KMS-11 (cell line): ENCODE data around the gene PHF20.

Source experiments
- H2AFZ ChIP-seq: fragments of 200-600 bp; sonication (generic); 2 replicates; pipeline ENCODE4 v1.6.1; 2016; ENCODE audit warnings: antibody characterized with exemption, mixed run types, low read depth
- H3K27ac ChIP-seq: fragments of 200-600 bp; sonication (generic); 2 replicates; pipeline ENCODE4 v1.6.1; 2016; ENCODE audit warnings: mild to moderate bottlenecking, mixed run types
- H3K27me3 ChIP-seq: fragments of 200-600 bp; sonication (generic); 2 replicates; pipeline ENCODE4 v1.6.1; 2017; ENCODE audit warnings: mild to moderate bottlenecking, low read depth, mixed run types, moderate library complexity; ENCODE audit not compliant: insufficient read depth
- H3K36me3 ChIP-seq: fragments of 200-600 bp; sonication (generic); 2 replicates; pipeline ENCODE4 v1.6.1; 2017; ENCODE audit warnings: mild to moderate bottlenecking, mixed run types; ENCODE audit not compliant: insufficient read depth
- H3K4me1 ChIP-seq: fragments of 200-600 bp; sonication (generic); 2 replicates; pipeline ENCODE4 v1.6.1; 2016; ENCODE audit warnings: mild to moderate bottlenecking, low read depth, mixed run types; ENCODE audit not compliant: poor library complexity, severe bottlenecking
- H3K4me2 ChIP-seq: fragments of 200-600 bp; sonication (generic); 2 replicates; pipeline ENCODE4 v1.7.0; 2016; ENCODE audit warnings: mild to moderate bottlenecking, mixed run types
- H3K4me3 ChIP-seq: fragments of 200-600 bp; sonication (generic); IDR thresholded peaks from 2 replicates; pipeline ENCODE4 v1.6.1; 2017; ENCODE audit warnings: low read depth, low read length, mixed read lengths; ENCODE audit not compliant: insufficient read depth
- H3K79me2 ChIP-seq: fragments of 200-600 bp; sonication (generic); 2 replicates; pipeline ENCODE4 v1.6.1; 2016; ENCODE audit warnings: low read depth, mixed run types; ENCODE audit not compliant: insufficient read depth
- H3K9ac ChIP-seq: fragments of 200-600 bp; sonication (generic); 2 replicates; pipeline ENCODE4 v1.6.1; 2016; ENCODE audit warnings: mild to moderate bottlenecking, mixed run types
- H4K20me1 ChIP-seq: fragments of 200-600 bp; sonication (generic); 2 replicates; pipeline ENCODE4 v1.6.1; 2016; ENCODE audit warnings: mild to moderate bottlenecking, mixed run types; ENCODE audit not compliant: insufficient read depth
- TF ChIP-seq, protein P1 (sequence below): fragments of 200-600 bp; sonication (generic); conservative IDR thresholded peaks from 2 replicates; pipeline ENCODE4 v1.6.1; 2017; ENCODE audit warnings: low read depth, mild to moderate bottlenecking, antibody characterized with exemption, low read length, moderate library complexity, mixed read lengths

Gene PHF20

DNA sequence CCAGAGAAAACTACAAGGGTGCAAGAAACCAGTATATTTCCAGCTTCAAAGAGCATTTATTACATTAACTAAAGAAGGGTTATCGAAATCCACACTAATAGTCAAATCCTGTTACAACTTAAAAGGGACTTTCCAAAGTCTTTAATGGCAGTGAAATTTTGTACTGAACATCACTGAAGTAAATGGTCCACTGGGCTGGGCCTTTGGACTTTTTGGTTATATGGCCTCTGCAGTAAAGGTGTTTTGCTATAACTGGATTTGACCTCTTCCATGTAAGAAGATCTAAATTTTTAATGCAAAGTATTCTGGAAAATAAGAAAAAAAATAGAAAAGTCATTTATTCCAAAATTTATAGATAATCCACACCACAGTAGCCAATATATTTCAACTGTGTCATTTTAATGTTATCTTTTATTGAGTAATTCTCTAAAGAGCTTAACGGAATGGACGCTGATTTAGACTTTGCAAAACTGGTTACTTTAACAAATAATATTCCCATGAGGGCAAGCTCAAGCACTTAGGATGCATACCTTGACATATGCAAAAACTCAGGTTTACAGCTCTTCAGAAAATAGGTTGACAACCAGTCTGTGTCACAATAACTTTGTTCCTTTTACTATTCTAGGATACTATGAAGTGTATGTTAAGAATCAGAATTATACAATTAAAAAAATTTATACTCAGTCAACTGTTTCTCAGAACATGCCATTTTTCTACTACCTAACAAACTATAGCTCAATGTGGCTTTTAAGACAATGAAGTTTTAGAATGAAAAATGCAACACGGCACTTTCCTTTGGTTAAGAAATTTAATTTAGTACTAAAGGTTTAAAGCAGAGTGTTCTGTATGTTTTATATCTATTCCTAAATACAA, 36.8 kb upstream of the PHF20 start:
- Histone ChIP-seq H3K9ac (no peak overlapping the region), H3K79me2 (peaks cover 100% of the 10 kb centered on the region), H2AFZ (no peak overlapping the region), H3K4me2 (peak overlapping the region; percentile 18), H3K4me3 (no peak overlapping the region), H3K36me3 (peaks cover 81% of the 10 kb centered on the region), H3K4me1 (peaks cover 89% of the 10 kb centered on the region), H3K27me3 (no peaks in the 10 kb centered on the region), H4K20me1 (peaks cover 95% of the 10 kb centered on the region), H3K27ac (no peak overlapping the region; the same call in 1 of the 2 replicates)
- TF ChIP-seq, protein P1, sequence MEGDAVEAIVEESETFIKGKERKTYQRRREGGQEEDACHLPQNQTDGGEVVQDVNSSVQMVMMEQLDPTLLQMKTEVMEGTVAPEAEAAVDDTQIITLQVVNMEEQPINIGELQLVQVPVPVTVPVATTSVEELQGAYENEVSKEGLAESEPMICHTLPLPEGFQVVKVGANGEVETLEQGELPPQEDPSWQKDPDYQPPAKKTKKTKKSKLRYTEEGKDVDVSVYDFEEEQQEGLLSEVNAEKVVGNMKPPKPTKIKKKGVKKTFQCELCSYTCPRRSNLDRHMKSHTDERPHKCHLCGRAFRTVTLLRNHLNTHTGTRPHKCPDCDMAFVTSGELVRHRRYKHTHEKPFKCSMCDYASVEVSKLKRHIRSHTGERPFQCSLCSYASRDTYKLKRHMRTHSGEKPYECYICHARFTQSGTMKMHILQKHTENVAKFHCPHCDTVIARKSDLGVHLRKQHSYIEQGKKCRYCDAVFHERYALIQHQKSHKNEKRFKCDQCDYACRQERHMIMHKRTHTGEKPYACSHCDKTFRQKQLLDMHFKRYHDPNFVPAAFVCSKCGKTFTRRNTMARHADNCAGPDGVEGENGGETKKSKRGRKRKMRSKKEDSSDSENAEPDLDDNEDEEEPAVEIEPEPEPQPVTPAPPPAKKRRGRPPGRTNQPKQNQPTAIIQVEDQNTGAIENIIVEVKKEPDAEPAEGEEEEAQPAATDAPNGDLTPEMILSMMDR: no peak

DNA sequence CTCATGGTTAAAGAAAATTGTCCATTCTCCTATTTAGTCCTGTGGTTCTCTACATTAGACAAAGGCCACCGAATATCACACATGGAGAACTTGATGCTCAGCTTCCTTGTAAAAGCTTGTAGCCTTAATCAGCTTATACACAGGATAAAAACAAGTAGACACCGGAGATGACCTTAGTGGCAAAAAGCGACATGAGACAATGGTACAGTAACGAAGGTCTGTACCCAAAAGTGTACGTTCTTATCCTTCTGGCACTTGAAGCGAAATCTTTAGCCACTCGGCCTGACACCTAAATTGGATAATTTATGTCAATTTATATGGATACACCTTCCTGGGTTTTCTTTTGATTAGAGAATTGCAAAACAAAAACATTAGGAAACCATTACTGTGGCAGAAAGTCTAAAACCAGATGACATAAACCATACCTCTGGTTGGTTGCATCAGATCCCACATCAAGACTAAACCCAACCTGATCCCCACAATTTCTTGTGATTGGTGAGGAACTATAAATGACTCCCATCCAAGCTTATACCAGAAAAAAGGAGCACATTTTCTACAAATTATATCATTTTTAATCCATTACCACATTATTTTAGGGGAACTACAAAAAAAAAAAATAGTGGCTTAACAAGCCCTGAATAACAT, 35.9 kb upstream of the PHF20 start:
- H3K27ac ChIP-seq: no peak overlapping the region
- no peak overlapping the region for H2AFZ ChIP-seq
- TF ChIP-seq, protein P1: no peak
- peak overlapping the region; percentile 5 for H3K4me2 ChIP-seq
- H4K20me1 ChIP-seq: peaks cover 94% of the 10 kb centered on the region
- no peak overlapping the region for H3K9ac ChIP-seq
- no peaks in the 10 kb centered on the region for H3K27me3 ChIP-seq
- peaks cover 90% of the 10 kb centered on the region for H3K4me1 ChIP-seq
- H3K36me3 ChIP-seq: peaks cover 79% of the 10 kb centered on the region; the same call in 1 of the 2 replicates
- H3K4me3 ChIP-seq: no peak overlapping the region
- H3K79me2 ChIP-seq: peaks cover 100% of the 10 kb centered on the region

DNA sequence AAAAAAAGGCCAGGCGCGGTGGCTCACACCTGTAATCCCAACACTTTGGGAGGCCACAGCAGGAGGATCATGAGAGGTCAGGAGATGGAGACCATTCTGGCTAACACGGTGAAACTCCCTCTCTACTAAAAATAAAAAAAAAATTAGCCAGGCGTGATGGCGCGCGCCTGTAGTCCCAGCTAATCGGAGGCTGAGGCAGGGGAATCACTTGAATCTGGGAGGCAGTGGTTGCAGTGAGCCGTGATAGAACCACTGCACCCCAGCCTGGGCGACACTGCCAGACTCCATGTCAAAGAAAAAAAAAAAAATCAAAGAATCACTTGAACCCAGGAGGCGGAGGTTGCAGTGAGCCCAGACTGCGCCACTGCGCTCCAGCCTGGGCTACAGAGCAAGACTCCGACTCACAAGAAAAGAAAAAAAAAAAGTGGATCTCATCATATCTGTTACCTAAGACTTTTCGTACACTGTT, 33.9 kb upstream of the PHF20 start:
- Histone ChIP-seq H3K4me2 (peak overlapping the region; percentile 99; the same call in 1 of the 2 replicates), H3K4me1 (peaks cover 73% of the 10 kb centered on the region)
- TF ChIP-seq, protein P1: no peak

DNA sequence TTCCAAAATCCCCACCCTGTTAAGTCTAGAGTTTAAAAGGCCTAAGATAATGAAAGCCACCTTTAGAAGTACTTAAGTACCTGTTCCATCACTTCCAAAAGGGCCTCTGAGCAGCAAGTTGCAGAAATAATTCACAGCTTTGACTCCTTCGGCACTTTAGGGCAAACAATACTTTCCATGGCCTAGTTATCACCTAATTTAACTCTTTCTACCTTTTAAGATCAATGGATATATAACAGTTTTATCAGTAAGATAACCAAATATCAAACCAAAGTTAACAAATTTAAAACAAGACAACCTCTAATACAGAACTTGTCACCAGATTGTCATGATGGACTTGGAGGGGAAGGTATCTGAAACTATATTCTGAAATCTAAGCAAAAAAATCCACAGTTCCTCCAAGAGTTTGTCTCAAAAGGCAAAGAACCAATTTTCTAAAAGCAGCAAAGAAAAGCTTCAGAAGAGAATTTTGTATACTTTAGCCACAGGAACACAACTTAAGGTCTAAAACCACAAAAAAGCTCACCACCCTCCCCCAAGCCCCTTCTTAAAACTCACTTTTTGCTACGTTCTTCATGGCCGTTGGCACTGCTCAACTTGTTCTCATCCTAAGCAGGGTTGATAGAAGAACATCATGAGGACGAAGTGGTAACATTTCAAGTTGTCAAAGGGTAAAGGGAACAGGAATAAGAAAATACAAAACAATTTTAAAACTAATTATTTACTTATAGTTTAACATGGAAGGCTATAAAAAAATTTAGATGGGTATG, 33.2 kb upstream of the PHF20 start:
- Histone ChIP-seq H3K9ac (no peak overlapping the region), H3K79me2 (peaks cover 96% of the 10 kb centered on the region), H3K4me3 (no peak overlapping the region), H2AFZ (no peak overlapping the region), H3K4me1 (peaks cover 73% of the 10 kb centered on the region), H3K27ac (no peak overlapping the region), H3K4me2 (peak overlapping the region; percentile 99), H3K36me3 (peaks cover 56% of the 10 kb centered on the region; the same call in 1 of the 2 replicates), H4K20me1 (peaks cover 70% of the 10 kb centered on the region), H3K27me3 (no peaks in the 10 kb centered on the region)
- TF ChIP-seq, protein P1: no peak

More for the DNA sequence above, 33.9 kb upstream of the PHF20 start:
- Histone ChIP-seq H3K79me2 (peaks cover 96% of the 10 kb centered on the region), H3K9ac (no peak overlapping the region), H2AFZ (no peak overlapping the region), H4K20me1 (peaks cover 77% of the 10 kb centered on the region), H3K27me3 (no peaks in the 10 kb centered on the region), H3K4me3 (no peak overlapping the region), H3K27ac (no peak overlapping the region), H3K36me3 (peaks cover 61% of the 10 kb centered on the region; the same call in 1 of the 2 replicates)
